MM.1S (cell line): ENCODE results near the gene PCSK1.

ENCODE experiments used
- EZH2 ChIP-seq: fragments of 300-600 bp; sonication (generic); optimal IDR thresholded peaks from 2 replicates; pipeline ENCODE3; 2017; ENCODE audit warnings: low read depth, mild to moderate bottlenecking, antibody characterized with exemption, low read length, mixed read lengths
- EZH2phosphoT487 ChIP-seq: fragments of 300-600 bp; sonication (generic); IDR thresholded peaks from 2 replicates; pipeline ENCODE4 v1.6.1; 2018; ENCODE audit warnings: antibody characterized with exemption, low read length
- TF ChIP-seq, protein P1 (sequence below): fragments of 300-600 bp; sonication (generic); IDR thresholded peaks from 2 replicates; pipeline ENCODE4 v1.5.1; 2016; ENCODE audit warnings: antibody characterized with exemption, low read length, mixed read lengths

DNA sequence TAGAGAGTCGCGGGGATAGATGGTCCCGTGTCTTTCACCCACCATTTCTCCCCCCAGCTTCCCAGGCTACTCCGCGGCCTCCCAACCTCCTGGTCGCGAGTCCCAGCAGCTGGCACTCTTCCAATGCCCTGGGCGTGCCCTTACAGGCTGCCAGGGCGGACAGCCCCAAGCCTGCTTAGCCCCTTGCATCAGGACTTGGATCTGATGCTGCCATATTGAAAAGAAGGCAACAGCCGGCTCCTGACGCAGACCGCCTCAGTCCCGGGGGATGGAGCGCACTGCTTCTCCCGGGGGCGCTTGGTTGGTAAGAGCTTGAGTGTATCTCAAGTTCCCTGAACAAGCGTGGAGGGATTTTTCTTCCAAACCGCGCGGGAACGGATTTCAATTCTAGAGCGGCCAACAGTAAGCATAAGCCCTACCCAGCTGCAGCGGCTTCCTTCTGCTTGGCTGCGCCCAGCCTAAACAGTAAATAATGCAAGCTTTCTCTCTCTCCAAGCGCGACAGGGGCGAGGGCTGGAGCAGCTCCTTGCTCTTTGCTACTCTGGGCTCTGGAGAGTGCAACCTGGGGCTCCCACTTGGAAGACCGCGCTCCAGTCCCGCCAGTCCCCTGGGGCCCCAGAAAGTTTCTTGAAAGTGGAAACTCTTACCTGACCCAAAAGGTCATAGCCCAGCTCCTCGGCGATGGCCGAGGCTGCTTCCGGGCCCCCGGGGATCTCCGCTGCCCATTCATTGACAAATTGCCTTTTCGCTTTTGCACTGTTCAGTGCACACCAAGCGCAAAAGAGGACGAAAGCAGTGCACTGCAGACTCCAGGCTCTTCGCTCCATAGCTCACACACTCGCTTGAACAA, 607 bp downstream of the PCSK1 start:
- TF ChIP-seq EZH2phosphoT487 (no peak), EZH2 (no peak)
- TF ChIP-seq, protein P1, sequence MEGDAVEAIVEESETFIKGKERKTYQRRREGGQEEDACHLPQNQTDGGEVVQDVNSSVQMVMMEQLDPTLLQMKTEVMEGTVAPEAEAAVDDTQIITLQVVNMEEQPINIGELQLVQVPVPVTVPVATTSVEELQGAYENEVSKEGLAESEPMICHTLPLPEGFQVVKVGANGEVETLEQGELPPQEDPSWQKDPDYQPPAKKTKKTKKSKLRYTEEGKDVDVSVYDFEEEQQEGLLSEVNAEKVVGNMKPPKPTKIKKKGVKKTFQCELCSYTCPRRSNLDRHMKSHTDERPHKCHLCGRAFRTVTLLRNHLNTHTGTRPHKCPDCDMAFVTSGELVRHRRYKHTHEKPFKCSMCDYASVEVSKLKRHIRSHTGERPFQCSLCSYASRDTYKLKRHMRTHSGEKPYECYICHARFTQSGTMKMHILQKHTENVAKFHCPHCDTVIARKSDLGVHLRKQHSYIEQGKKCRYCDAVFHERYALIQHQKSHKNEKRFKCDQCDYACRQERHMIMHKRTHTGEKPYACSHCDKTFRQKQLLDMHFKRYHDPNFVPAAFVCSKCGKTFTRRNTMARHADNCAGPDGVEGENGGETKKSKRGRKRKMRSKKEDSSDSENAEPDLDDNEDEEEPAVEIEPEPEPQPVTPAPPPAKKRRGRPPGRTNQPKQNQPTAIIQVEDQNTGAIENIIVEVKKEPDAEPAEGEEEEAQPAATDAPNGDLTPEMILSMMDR: no peak
